OCI-LY3 (cell line): ENCODE data around the gene HSPG2.

Experiments used
- H2AFZ ChIP-seq: fragments of 200-600, 300-600 bp; shearing (Covaris generic); 2 replicates; pipeline ENCODE4 v1.6.0; 2014; ENCODE audit warnings: antibody characterized with exemption, low read depth, low read length
- H3K27ac ChIP-seq: fragments of 200-600, 300-600 bp; sonication (generic); 2 replicates; pipeline ENCODE4 v1.5.1; 2014; ENCODE audit warnings: mild to moderate bottlenecking, low read length, moderate library complexity, mixed read lengths
- H3K27me3 ChIP-seq: fragments of 200-600, 300-600 bp; sonication (generic); 2 replicates; pipeline ENCODE4 v1.6.1; 2014; ENCODE audit warnings: low read depth, low read length, mixed read lengths
- H3K36me3 ChIP-seq: fragments of 200-600, 300-600 bp; sonication (generic); replicated peaks from 2 replicates; pipeline ENCODE3; 2014; ENCODE audit warnings: low read depth, low read length, mixed read lengths
- H3K4me1 ChIP-seq: fragments of 300-600, 200-600 bp; sonication (generic); 2 replicates; pipeline ENCODE4 v1.6.1; 2014; ENCODE audit warnings: low read length, mixed read lengths
- H3K4me2 ChIP-seq: fragments of 200-600, 300-600 bp; sonication (generic); 2 replicates; pipeline ENCODE4 v1.6.1; 2014; ENCODE audit warnings: low read length, mixed read lengths
- H3K4me3 ChIP-seq: fragments of 300-600, 200-600 bp; sonication (generic); 2 replicates; pipeline ENCODE4 v1.5.1; 2014; ENCODE audit warnings: antibody characterized with exemption, mild to moderate bottlenecking, low read length, moderate library complexity
- H3K79me2 ChIP-seq: fragments of 300-600, 200-600 bp; shearing (Covaris generic); 2 replicates; pipeline ENCODE4 v1.6.1; 2014; ENCODE audit warnings: mild to moderate bottlenecking, low read length, mixed read lengths
- H3K9ac ChIP-seq: fragments of 300-600, 200-600 bp; shearing (Covaris generic); 2 replicates; pipeline ENCODE4 v1.6.0; 2014; ENCODE audit warnings: mild to moderate bottlenecking, low read length, moderate library complexity
- H3K9me3 ChIP-seq: fragments of 200-600, 300-600 bp; shearing (Covaris generic); 2 replicates; pipeline ENCODE4 v1.6.1; 2014; ENCODE audit warnings: low read length, mixed read lengths; ENCODE audit not compliant: insufficient read depth
- H4K20me1 ChIP-seq: fragments of 200-600, 300-600 bp; sonication (generic); 2 replicates; pipeline ENCODE4 v1.6.1; 2016; ENCODE audit warnings: low read length, mixed read lengths; ENCODE audit not compliant: insufficient read depth
- CTCF ChIP-seq: fragments of 200-600, 300-600 bp; sonication (generic); IDR thresholded peaks from 2 replicates; pipeline ENCODE4 v1.5.1; 2014; ENCODE audit warnings: antibody characterized with exemption, low read length, low read depth
- EZH2phosphoT487 ChIP-seq: fragments of 200-600 bp; shearing (Covaris generic); IDR thresholded peaks from 2 replicates; pipeline ENCODE4 v1.6.1; 2018; ENCODE audit warnings: antibody characterized with exemption, mixed run types, low read depth

Gene HSPG2

GRCh38 chr1:21884456-21885235 is 52.5 kb downstream of the HSPG2 start:
- no peaks in the 10 kb centered on the region for H3K27me3 ChIP-seq
- no peaks in the 10 kb centered on the region for H3K9me3 ChIP-seq
- no peak overlapping the region for H3K9ac ChIP-seq
- H3K4me2 ChIP-seq = no peak overlapping the region
- H3K4me3 ChIP-seq = no peak overlapping the region
- H2AFZ ChIP-seq = no peak overlapping the region
- TF ChIP-seq EZH2phosphoT487 = no peak
- no peak for TF ChIP-seq CTCF
- H3K36me3 ChIP-seq = no peaks in the 10 kb centered on the region
- H3K27ac ChIP-seq = no peak overlapping the region
- no peaks in the 10 kb centered on the region for H3K4me1 ChIP-seq
- no peaks in the 10 kb centered on the region for H4K20me1 ChIP-seq
- H3K79me2 ChIP-seq = no peaks in the 10 kb centered on the region

- H3K27me3 ChIP-seq = no peaks in the 10 kb centered on the region
- H3K9me3 ChIP-seq = no peaks in the 10 kb centered on the region
- H3K9ac ChIP-seq = no peak overlapping the region
- H3K27ac ChIP-seq = no peak overlapping the region
- no peaks in the 10 kb centered on the region for H3K4me1 ChIP-seq
- H3K36me3 ChIP-seq = no peaks in the 10 kb centered on the region
- no peaks in the 10 kb centered on the region for H4K20me1 ChIP-seq
- H2AFZ ChIP-seq = no peak overlapping the region
- H3K4me3 ChIP-seq = no peak overlapping the region
- H3K4me2 ChIP-seq = no peak overlapping the region
- no peaks in the 10 kb centered on the region for H3K79me2 ChIP-seq
- no peak for TF ChIP-seq CTCF
- TF ChIP-seq EZH2phosphoT487 = no peak
These were observed 54.2 kb downstream of the HSPG2 start for GRCh38 chr1:21882721-21883415.

GRCh38 chr1:21881250-21881649 is 55.9 kb downstream of the HSPG2 start:
- no peaks in the 10 kb centered on the region for H3K9me3 ChIP-seq
- H3K9ac ChIP-seq = no peak overlapping the region
- H3K27ac ChIP-seq = no peak overlapping the region
- no peak overlapping the region for H3K4me2 ChIP-seq
- TF ChIP-seq EZH2phosphoT487 (no peak), CTCF (no peak)
- no peaks in the 10 kb centered on the region for H3K4me1 ChIP-seq
- H3K36me3 ChIP-seq = no peaks in the 10 kb centered on the region
- H3K4me3 ChIP-seq = no peak overlapping the region
- no peak overlapping the region for H2AFZ ChIP-seq
- H4K20me1 ChIP-seq = no peaks in the 10 kb centered on the region
- H3K27me3 ChIP-seq = no peaks in the 10 kb centered on the region
- no peaks in the 10 kb centered on the region for H3K79me2 ChIP-seq

- Histone ChIP-seq H2AFZ (no peak overlapping the region), H3K36me3 (no peaks in the 10 kb centered on the region), H3K4me2 (no peak overlapping the region), H3K4me1 (no peaks in the 10 kb centered on the region), H3K27ac (no peak overlapping the region), H3K27me3 (no peaks in the 10 kb centered on the region), H3K79me2 (no peaks in the 10 kb centered on the region), H3K9me3 (no peaks in the 10 kb centered on the region), H3K9ac (no peak overlapping the region), H4K20me1 (no peaks in the 10 kb centered on the region), H3K4me3 (no peak overlapping the region)
- no peak for TF ChIP-seq CTCF
- TF ChIP-seq EZH2phosphoT487 = no peak
These were observed 56.5 kb downstream of the HSPG2 start for GRCh38 chr1:21880619-21880970.
